Gastrocnemius medialis (tissue), 4 donors: ENCODE results near the gene ROBO1.

Experiments used
- CTCF ChIP-seq, 5 experiments: fragments of 450-650 bp in 3 of 5; fragments of 200-600 bp in 2 of 5; sonication (generic) in 2 of 5; IDR thresholded peaks in 4 of 5; conservative IDR thresholded peaks in 1 of 5; 1 replicate in 4 of 5; 2 replicates in 1 of 5; pipeline ENCODE4 v1.5.1; 2016 to 2019; ENCODE audit warnings: antibody characterized with exemption in 5 of 5, mild to moderate bottlenecking in 3 of 5, moderate library complexity in 3 of 5
- POLR2A ChIP-seq, 2 donors: fragments of 450-650 bp; IDR thresholded peaks; one replicate each; pipeline ENCODE4 v1.6.1; 2017; ENCODE audit warnings: antibody characterized with exemption in 2 of 2, mild to moderate bottlenecking in 2 of 2, moderate library complexity in 2 of 2

GRCh38 chr3:78728406-78729145, 1039.2 kb downstream of the ROBO1 start:
- no peak for TF ChIP-seq CTCF (IDR thresholded peaks at IDR 0.05 in 4 of 5, conservative IDR thresholded peaks at IDR 0.05 in 1 of 5)
- TF ChIP-seq POLR2A (IDR thresholded peaks at IDR 0.05): no peak
